Neutrophil (primary cell): ENCODE measurements around the gene CKLF.
A peak's percentile ranks its signal among the peaks of the same experiment; 100 is the strongest.
"Not testable (repeated sequence)": the region's sequence is repeated elsewhere in the genome, so short reads cannot be mapped to it uniquely, and the experiment has no call there.

Source experiments
- H3K27ac ChIP-seq: fragments of 200-600 bp; sonication (generic); 2 replicates; pipeline ENCODE4 v1.5.1; 2016; ENCODE audit warnings: mild to moderate bottlenecking, moderate library complexity
- H3K27me3 ChIP-seq: fragments of 200-600 bp; sonication (generic); 2 replicates; pipeline ENCODE4 v1.6.0; 2016; ENCODE audit warnings: mild to moderate bottlenecking
- H3K36me3 ChIP-seq: fragments of 200-600 bp; sonication (generic); 2 replicates; pipeline ENCODE4 v1.5.1; 2017
- H3K4me1 ChIP-seq, 2 experiments: fragments of 200-600 bp in 1 of 2; sonication (generic) in 1 of 2; 1 replicate in 1 of 2; 2 replicates in 1 of 2; pipeline versions ENCODE4 v1.5.1 to v1.6.1; 2013 to 2016; ENCODE audit warnings: low read depth in 1 of 2, low read length in 1 of 2, mild to moderate bottlenecking in 1 of 2, moderate library complexity in 1 of 2; ENCODE audit not compliant: control insufficient read depth in 1 of 2, insufficient read depth in 1 of 2
- H3K4me3 ChIP-seq, 2 experiments: fragments of 200-600 bp in 1 of 2; sonication (generic) in 1 of 2; 1 replicate in 1 of 2; 2 replicates in 1 of 2; pipeline ENCODE4 v1.5.1; 2013 to 2016; ENCODE audit warnings: low read depth in 1 of 2, low read length in 1 of 2, mild to moderate bottlenecking in 1 of 2, moderate library complexity in 1 of 2
- H3K9me3 ChIP-seq: fragments of 200-600 bp; sonication (generic); 2 replicates; pipeline ENCODE4 v1.5.1; 2016
- CTCF ChIP-seq: fragments of 200-600 bp; sonication (generic); IDR thresholded peaks from 2 replicates; pipeline ENCODE4 v1.5.1; 2016; ENCODE audit warnings: antibody characterized with exemption

The CKLF gene

GRCh38 chr16:66563574-66564334, 11.4 kb downstream of the CKLF start:
- peak overlapping the region; percentile 60 for H3K27ac ChIP-seq
- no peak overlapping the region for H3K4me3 ChIP-seq
- no peak for TF ChIP-seq CTCF
- H3K27me3 ChIP-seq, result no peaks in the 10 kb centered on the region
- no peaks in the 10 kb centered on the region for H3K9me3 ChIP-seq
- H3K36me3 ChIP-seq, result peaks cover 99% of the 10 kb centered on the region
- peaks cover 29 to 48% of the 10 kb centered on the region in 2 experiments for H3K4me1 ChIP-seq

- no peak for TF ChIP-seq CTCF
- peak within 1 kb of the TSS; percentile 58 for H3K27ac ChIP-seq
- H3K36me3 ChIP-seq, result peaks cover 93% of the 10 kb centered on the region
- H3K9me3 ChIP-seq, result no peaks in the 10 kb centered on the region
- no peak within 1 kb of the TSS for H3K4me3 ChIP-seq
- no peaks in the 10 kb centered on the region for H3K27me3 ChIP-seq
- peaks cover 17 to 28% of the 10 kb centered on the region in 2 experiments for H3K4me1 ChIP-seq
These were observed 13.9 kb downstream of the CKLF start, which contains the start of gene CMTM1 for GRCh38 chr16:66566051-66566901. Gene CMTM1 (plus strand): TSS chr16:66566439. CDS start chr16:66566514, 75 bp downstream.

DNA sequence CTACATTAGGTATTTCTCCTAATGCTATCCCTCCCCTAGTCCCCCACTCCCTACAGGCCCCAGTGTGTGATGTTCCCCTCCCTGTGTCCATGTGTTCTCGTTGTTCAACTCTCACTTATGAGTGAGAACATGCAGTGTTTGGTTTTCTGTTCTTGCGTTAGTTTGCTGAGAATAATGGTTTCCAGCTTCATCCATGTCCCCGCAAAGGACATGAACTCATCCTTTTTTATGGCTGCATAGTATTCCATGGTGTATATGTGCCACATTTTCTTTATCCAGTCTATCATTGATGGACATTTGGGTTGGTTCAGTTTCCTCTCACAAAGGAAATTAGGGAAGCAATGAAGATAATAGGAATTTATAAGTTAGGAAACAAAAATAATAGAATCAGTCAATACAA, 14.9 kb downstream of the CKLF start:
- H3K9me3 ChIP-seq, H3K27me3 ChIP-seq, H3K4me3 ChIP-seq: not testable (repeated sequence)
- H3K27ac ChIP-seq, result peak overlapping the region; percentile 16
- H3K4me1 ChIP-seq, result peaks cover 7 to 18% of the 10 kb centered on the region in 2 experiments
- peaks cover 93% of the 10 kb centered on the region for H3K36me3 ChIP-seq

GRCh38 chr16:66568355-66568754, 16.0 kb downstream of the CKLF start:
- peaks cover 83% of the 10 kb centered on the region for H3K36me3 ChIP-seq
- H3K4me1 ChIP-seq, result peaks cover 0 to 11% of the 10 kb centered on the region in 2 experiments
- H3K27me3 ChIP-seq, result no peaks in the 10 kb centered on the region
- H3K4me3 ChIP-seq, result no peak overlapping the region
- H3K27ac ChIP-seq, result peak overlapping the region; percentile 28
- TF ChIP-seq CTCF, result no peak
- no peaks in the 10 kb centered on the region for H3K9me3 ChIP-seq

DNA sequence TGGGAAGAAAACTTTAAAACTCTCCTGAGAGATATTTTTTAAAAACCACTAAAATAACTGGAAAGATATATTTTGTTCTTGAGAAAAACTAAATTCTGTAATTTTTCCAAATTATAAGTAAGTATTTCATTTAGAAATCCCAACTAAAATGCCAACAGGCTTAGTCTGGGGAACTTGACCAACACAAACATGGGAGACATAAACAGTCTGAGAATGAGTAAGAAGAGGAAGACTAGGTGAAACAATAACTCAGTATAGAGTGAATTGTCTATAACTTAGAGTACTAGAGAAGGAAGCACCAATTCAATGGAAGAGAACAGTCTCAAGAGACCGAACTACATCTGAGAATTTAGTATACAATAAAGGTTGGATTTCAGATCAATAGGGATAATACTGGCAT, 16.8 kb downstream of the CKLF start:
- no peak overlapping the region for H3K4me3 ChIP-seq
- peaks cover 0 to 5% of the 10 kb centered on the region in 2 experiments for H3K4me1 ChIP-seq
- TF ChIP-seq CTCF, result no peak
- H3K36me3 ChIP-seq, result peaks cover 75% of the 10 kb centered on the region
- H3K27ac ChIP-seq, result peak overlapping the region; percentile 34
- no peaks in the 10 kb centered on the region for H3K27me3 ChIP-seq
- no peaks in the 10 kb centered on the region for H3K9me3 ChIP-seq
